Measurements from ENCODE around the gene MEX3B.

The MEX3B gene

GRCh38 chr15:82081914-82082762 is 36.3 kb upstream of the MEX3B start:
- Histone ChIP-seq H3K27me3 (no peaks in the 10 kb centered on the region), H3K36me3 (no peaks in the 10 kb centered on the region), H3K4me1 (no peaks in the 10 kb centered on the region), H3K4me3 (ENCODE audit: low read depth, low read length) (no peak overlapping the region), H3K9me3 (no peaks in the 10 kb centered on the region)
- peak; percentile 26 for DNase-seq
- TF ChIP-seq, protein P1, sequence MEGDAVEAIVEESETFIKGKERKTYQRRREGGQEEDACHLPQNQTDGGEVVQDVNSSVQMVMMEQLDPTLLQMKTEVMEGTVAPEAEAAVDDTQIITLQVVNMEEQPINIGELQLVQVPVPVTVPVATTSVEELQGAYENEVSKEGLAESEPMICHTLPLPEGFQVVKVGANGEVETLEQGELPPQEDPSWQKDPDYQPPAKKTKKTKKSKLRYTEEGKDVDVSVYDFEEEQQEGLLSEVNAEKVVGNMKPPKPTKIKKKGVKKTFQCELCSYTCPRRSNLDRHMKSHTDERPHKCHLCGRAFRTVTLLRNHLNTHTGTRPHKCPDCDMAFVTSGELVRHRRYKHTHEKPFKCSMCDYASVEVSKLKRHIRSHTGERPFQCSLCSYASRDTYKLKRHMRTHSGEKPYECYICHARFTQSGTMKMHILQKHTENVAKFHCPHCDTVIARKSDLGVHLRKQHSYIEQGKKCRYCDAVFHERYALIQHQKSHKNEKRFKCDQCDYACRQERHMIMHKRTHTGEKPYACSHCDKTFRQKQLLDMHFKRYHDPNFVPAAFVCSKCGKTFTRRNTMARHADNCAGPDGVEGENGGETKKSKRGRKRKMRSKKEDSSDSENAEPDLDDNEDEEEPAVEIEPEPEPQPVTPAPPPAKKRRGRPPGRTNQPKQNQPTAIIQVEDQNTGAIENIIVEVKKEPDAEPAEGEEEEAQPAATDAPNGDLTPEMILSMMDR (IDR thresholded peaks at IDR 0.05; ENCODE audit: low read depth, low read length): peak; percentile 23

DNA sequence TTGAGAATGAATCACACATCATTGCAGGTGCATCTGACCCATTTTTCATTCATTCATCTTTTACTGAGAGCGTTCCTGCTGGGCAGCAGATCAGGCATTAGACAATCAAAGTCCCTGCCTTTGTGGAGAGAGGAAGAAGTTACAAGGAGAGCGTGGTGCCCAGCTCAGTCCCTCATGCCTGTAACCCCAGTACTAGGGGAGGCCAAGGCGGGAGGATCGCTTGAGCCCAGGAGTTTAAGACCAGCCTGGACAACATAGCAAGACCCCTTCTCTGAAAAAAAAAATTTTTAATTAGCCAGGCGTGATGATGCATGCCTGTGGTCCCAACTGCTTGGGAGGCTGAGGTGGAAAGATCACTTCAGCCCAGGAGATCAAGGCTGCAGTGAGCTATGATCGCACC is 35.0 kb upstream of the MEX3B start:
- Histone ChIP-seq H3K27me3 (no peaks in the 10 kb centered on the region), H3K4me3 (ENCODE audit: low read depth, low read length) (no peak overlapping the region), H3K4me1 (no peaks in the 10 kb centered on the region), H3K36me3 (no peaks in the 10 kb centered on the region), H3K9me3 (no peaks in the 10 kb centered on the region)
- no peak for DNase-seq
- TF ChIP-seq, protein P1 (IDR thresholded peaks at IDR 0.05; ENCODE audit: low read depth, low read length): no peak

GRCh38 chr15:82079736-82080135 is 33.9 kb upstream of the MEX3B start:
- no peak overlapping the region for H3K4me3 ChIP-seq (ENCODE audit: low read depth, low read length)
- DNase-seq: no peak
- H3K9me3 ChIP-seq: no peaks in the 10 kb centered on the region
- TF ChIP-seq, protein P1 (IDR thresholded peaks at IDR 0.05; ENCODE audit: low read depth, low read length): no peak
- no peaks in the 10 kb centered on the region for H3K27me3 ChIP-seq
- no peaks in the 10 kb centered on the region for H3K4me1 ChIP-seq
- no peaks in the 10 kb centered on the region for H3K36me3 ChIP-seq

GRCh38 chr15:82074610-82075009 is 28.8 kb upstream of the MEX3B start:
- Histone ChIP-seq H3K4me1 (no peaks in the 10 kb centered on the region), H3K36me3 (no peaks in the 10 kb centered on the region), H3K9me3 (no peaks in the 10 kb centered on the region; the same call in 1 of the 2 replicates), H3K4me3 (ENCODE audit: low read depth, low read length) (no peak overlapping the region), H3K27me3 (no peaks in the 10 kb centered on the region)
- TF ChIP-seq, protein P1 (IDR thresholded peaks at IDR 0.05; ENCODE audit: low read depth, low read length): no peak
- DNase-seq: no peak

GRCh38 chr15:82072926-82073537 is 27.2 kb upstream of the MEX3B start:
- H3K36me3 ChIP-seq: no peaks in the 10 kb centered on the region
- DNase-seq: no peak
- H3K4me3 ChIP-seq (ENCODE audit: low read depth, low read length): no peak overlapping the region
- no peaks in the 10 kb centered on the region for H3K4me1 ChIP-seq
- H3K27me3 ChIP-seq: no peaks in the 10 kb centered on the region
- TF ChIP-seq, protein P1 (IDR thresholded peaks at IDR 0.05; ENCODE audit: low read depth, low read length): no peak
- no peaks in the 10 kb centered on the region; the same call in 1 of the 2 replicates for H3K9me3 ChIP-seq

GRCh38 chr15:82066455-82066854 is 20.6 kb upstream of the MEX3B start:
- no peaks in the 10 kb centered on the region for H3K9me3 ChIP-seq
- H3K4me3 ChIP-seq (ENCODE audit: low read depth, low read length): no peak overlapping the region
- H3K27me3 ChIP-seq: no peaks in the 10 kb centered on the region
- no peaks in the 10 kb centered on the region for H3K36me3 ChIP-seq
- no peaks in the 10 kb centered on the region for H3K4me1 ChIP-seq
- no peak for DNase-seq
- TF ChIP-seq, protein P1 (IDR thresholded peaks at IDR 0.05; ENCODE audit: low read depth, low read length): no peak

Data from BE2C (cell line).